HG03196 (cell line): ENCODE data around the gene USP53.
"Not testable (repeated sequence)": the region's sequence is repeated elsewhere in the genome, so short reads cannot be mapped to it uniquely, and the experiment has no call there.

ENCODE experiments used
- ATAC-seq: cut with Tn5 transposase; IDR thresholded peaks from one replicate; pipeline ENCODE4 v1.9.1; 2021; ENCODE audit not compliant: unreplicated experiment

USP53 gene

DNA sequence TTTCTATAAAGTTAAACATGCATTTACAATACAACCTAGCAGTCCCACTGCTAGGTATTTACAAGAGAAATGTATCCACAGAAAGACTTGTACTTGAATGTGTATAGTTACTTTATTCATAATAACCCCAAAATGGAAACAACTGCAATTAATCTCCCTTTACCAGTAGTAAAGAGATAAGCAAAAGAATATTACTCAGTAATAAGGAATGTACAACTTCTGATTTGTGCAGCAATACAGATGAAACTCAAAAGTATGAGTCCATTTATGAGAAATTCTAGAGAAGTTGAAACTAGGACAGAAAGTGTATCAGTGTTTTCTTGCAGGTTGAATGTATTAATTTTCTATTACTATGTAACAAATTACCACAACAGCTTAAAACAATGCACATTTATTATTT is 15.2 kb downstream of the USP53 start:
- no peak for ATAC-seq

DNA sequence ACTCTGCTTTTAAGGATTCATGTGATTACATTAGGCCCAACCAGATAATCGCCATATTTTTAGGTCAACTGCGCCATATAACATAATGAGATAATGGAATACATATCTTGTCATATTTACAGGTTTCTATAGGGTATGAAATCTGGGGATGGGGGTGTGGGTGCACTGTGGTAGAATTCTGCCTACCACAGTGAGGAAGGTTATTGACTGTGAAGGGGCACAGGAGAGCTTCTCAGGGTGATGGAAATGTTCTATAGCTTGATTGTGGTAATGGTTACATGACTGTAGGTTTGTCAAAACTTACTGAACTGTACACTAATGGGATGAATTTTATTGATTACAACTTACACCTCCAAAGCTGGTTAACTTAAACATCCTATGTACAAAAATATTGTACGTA is 15.9 kb downstream of the USP53 start:
- ATAC-seq, result no peak

GRCh38 chr4:119229908-119230687 is 17.6 kb downstream of the USP53 start:
- no peak for ATAC-seq

DNA sequence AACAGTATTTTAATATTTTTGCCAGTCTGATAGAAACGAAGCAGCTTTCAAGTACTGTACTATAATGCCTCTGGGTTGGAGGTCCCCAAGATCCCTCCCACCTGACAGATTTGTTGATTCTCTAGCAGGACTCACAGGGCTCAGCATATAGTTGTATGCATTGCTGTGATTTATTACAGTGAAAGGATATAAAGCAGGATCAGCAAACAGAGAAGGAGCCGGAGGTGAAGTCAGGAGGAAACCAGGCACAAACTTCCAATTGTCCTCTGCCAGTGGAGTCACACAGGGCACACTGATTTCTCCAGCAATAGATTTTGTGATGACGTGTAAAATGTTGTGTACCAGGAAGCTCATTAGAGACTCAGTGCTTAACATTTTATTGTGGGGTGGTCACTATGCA is 19.0 kb downstream of the USP53 start:
- no peak for ATAC-seq

GRCh38 chr4:119232286-119232685 is 19.8 kb downstream of the USP53 start:
- no peak for ATAC-seq

DNA sequence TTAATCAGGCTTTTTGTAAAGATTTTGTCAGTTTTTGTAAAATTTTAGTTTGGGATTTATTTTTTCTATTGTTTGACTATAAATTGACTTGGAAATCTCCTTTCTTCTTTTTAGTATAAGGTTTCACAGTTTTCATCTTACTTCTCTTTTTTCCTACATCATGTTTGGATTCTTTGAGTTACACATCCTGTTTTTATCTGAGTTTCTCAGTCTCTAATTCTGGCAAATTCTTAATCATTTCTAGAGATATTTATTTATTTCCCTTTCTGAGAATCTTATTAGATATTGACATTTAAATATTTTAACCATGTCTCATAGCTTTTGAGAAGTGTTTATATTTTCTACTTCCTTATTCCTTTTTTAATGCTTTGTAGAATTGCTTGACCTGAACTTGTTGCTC is 20.7 kb downstream of the USP53 start:
- no peak for ATAC-seq

- ATAC-seq, result no peak
These were observed 21.2 kb downstream of the USP53 start for GRCh38 chr4:119233750-119234149.

- no peak for ATAC-seq
These were observed 24.7 kb downstream of the USP53 start for GRCh38 chr4:119237201-119237600.

- no peak for ATAC-seq
These were observed 25.1 kb downstream of the USP53 start for GRCh38 chr4:119237642-119238041.

GRCh38 chr4:119238068-119238722 is 25.7 kb downstream of the USP53 start:
- ATAC-seq, result peak; percentile 99

DNA sequence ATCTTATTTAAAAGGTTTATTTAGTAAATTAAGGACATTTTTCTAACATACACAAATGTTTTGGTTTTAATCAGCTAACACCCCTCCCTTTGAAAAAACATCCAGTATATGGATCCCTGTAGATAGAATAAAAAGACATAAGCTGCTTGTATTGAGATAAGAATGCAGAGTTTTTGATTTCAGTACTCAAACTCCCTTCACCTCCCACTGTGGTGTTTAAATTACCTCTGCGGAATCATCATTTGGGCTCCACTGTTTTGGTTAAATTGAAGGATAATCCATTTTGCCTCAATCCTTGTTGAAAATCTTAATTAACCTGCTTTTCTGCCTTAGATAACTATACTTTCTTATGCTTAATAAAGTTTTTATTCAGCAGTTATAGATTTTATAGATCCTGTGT is 27.6 kb downstream of the USP53 start:
- no peak for ATAC-seq

GRCh38 chr4:119240568-119240967 is 28.1 kb downstream of the USP53 start:
- ATAC-seq, result no peak

GRCh38 chr4:119242417-119242816 is 29.9 kb downstream of the USP53 start:
- ATAC-seq, result no peak

DNA sequence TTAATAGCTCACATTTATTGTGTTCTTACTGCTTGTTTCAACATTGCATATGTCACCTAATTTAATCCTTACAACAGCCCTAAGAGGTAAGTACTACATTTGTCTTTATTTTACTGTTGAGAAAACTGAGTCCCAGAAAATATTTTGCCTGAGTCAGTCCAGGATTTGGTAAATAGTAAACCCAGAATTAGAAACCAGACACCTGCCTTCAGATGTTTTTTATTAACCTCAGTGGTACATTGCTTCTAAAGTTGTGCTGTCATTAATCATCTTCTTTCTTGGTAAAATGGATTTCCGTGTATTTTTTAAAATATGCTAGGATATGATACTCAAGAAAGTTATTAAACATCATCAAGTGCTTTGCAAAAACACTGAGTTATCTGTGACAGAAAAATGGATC is 31.4 kb downstream of the USP53 start:
- no peak for ATAC-seq

GRCh38 chr4:119244344-119244743 is 31.8 kb downstream of the USP53 start:
- ATAC-seq, result no peak

- ATAC-seq, result no peak
These were observed 32.3 kb downstream of the USP53 start for GRCh38 chr4:119244832-119245231.

DNA sequence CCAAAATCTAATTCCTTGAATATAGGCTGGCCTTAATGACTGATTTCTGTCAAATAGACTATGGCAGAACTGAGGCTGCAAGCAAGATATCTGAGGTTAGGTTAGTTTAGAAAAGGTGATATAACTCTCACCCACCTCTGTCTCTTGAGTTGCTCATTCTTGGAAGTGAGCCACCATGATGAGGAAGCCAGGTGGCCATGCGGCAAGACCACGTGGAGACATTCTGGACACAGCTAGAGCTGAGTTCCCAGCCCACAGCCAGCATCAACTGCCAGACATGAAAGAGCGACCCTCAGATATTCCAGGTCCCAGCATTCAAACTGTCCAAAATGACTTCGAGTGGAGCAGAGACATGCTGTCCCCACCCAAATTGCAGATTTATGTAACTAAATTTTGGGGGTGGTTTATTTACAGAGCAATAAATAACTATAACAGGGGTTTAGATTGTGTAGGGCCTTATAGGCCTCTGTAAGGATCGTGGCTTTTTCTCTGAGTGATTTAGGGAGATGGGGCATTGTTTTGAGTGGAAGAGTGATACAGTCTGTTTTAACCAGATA is 33.7 kb downstream of the USP53 start:
- no peak for ATAC-seq

GRCh38 chr4:119251037-119251436 is 38.5 kb downstream of the USP53 start:
- ATAC-seq, result not testable (repeated sequence)

DNA sequence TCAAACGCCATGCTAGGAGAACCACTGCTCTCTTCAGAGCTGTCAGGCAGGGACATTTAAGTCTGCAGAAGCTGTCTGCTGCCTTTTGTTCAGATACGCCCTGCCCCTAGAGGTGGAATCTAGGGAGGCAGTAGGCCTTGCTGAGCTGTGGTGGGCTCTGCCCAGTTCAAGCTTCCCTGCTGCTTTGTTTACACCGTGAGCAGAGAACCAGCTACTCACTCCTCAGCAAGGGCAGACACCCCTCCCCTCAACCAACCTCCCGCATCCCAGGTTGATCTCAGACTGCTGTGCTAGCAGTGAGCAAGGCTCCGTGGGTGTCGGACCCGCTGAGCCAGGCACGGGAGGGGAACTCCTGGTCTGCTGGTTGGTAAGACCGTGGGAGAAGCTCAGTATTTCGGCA is 42.7 kb downstream of the USP53 start:
- ATAC-seq, result not testable (repeated sequence)

- ATAC-seq, result no peak
These were observed 48.0 kb downstream of the USP53 start for GRCh38 chr4:119260528-119260927.

DNA sequence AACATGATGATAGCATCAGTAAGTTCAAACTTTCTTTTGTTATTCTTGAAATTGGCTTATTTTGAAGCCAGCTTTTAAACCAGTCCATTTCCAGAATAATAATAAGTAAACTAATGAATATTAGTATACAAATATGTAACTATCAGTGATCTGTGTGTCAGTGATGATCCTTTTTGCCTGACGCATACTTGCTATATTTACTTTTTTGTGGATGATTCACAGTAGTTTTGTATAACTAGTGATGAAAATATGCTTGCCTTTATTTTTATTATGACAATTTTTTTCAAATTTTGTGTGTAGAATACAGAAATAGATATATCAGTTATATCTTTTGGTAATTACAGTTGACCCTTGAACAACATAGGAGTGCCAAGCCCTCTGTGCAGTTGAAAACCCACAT is 49.5 kb downstream of the USP53 start:
- ATAC-seq, result no peak

DNA sequence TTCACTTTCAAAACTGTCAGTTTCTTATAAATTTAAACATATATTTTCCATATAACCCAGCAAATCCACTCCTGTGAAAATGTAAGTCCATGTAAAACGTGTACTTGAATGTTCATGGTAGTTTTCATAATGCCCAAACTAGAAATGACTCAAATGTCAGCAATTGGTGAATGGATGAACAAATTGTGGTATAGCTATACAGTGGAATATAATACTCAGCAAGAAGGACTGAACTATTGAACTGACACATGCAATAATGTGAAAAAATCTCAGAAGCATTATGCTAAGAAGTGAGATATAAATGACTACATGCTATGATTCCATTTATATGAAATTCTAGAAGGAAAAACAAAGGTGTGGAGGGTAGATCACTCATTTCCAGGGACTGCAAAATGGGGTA is 52.2 kb downstream of the USP53 start:
- no peak for ATAC-seq
